Measurements from ENCODE around the gene ZNF292. TPM values are rescaled to one million over a fixed set of nuclear protein-coding genes. Genes with fewer than 3 reads are reported as not detected.

ZNF292 gene
- total RNA-seq, 1 donor from 2014 or later: 34.6 TPM

DNA sequence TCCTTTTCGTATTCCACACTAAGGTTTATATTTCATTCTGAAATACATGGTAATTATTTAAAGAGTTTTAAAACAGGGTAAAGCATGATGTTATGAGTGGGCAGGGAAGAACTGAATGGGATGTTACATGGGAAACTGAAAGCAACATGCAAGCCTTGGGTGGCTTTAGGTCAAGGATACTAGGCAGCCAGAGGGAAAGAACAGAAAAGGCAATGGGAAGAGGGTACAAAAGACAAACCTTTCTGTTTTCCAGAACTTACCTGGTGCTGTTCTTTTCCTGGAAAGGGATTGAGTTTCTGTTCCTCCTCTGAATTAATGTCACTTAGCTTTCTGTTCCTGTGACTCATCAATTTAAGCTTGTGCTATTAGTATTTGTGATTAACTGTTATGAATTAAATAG, 95.9 kb downstream of the ZNF292 start:
- H3K9me3 Mint-ChIP-seq (ENCODE audit: low read depth): no peaks in the 10 kb centered on the region

DNA sequence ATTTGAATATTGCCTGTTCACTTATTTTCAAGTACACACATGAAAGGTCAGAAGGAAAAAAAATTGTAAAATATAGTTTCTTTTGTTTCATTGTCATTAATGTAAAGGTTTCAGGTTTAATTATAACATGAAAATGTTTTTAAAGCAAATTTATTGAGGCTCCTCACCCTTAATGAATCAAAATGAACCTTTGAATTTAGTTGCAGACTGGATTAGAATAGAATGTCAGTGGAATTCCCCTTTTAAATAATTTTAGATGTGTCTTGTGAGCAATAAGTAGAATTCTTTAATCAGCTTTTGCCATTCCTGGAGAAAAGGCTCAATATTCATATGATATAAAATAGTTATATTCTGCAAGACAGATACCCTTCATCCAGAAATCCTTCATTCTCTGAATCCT, 96.4 kb downstream of the ZNF292 start:
- DNase-seq (ENCODE audit: low spot score): no peak
- Mint-ChIP-seq H3K36me3 (ENCODE audit: low read depth) (peaks cover 35% of the 10 kb centered on the region), H3K27me3 (ENCODE audit: low read depth) (no peaks in the 10 kb centered on the region), H3K27ac (ENCODE audit: unreplicated experiment) (no peak overlapping the region), H3K9me3 (ENCODE audit: low read depth) (no peaks in the 10 kb centered on the region), H3K4me3 (ENCODE audit: unreplicated experiment) (no peak overlapping the region), H3K4me1 (ENCODE audit: low read depth) (no peaks in the 10 kb centered on the region)
- TF ChIP-seq, protein P1, sequence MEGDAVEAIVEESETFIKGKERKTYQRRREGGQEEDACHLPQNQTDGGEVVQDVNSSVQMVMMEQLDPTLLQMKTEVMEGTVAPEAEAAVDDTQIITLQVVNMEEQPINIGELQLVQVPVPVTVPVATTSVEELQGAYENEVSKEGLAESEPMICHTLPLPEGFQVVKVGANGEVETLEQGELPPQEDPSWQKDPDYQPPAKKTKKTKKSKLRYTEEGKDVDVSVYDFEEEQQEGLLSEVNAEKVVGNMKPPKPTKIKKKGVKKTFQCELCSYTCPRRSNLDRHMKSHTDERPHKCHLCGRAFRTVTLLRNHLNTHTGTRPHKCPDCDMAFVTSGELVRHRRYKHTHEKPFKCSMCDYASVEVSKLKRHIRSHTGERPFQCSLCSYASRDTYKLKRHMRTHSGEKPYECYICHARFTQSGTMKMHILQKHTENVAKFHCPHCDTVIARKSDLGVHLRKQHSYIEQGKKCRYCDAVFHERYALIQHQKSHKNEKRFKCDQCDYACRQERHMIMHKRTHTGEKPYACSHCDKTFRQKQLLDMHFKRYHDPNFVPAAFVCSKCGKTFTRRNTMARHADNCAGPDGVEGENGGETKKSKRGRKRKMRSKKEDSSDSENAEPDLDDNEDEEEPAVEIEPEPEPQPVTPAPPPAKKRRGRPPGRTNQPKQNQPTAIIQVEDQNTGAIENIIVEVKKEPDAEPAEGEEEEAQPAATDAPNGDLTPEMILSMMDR (IDR thresholded peaks at IDR 0.05): no peak

More for the DNA sequence above, 95.9 kb downstream of the ZNF292 start:
- Mint-ChIP-seq H3K4me1 (ENCODE audit: low read depth) (no peaks in the 10 kb centered on the region), H3K27ac (ENCODE audit: unreplicated experiment) (no peak overlapping the region), H3K27me3 (ENCODE audit: low read depth) (no peaks in the 10 kb centered on the region), H3K4me3 (ENCODE audit: unreplicated experiment) (no peak overlapping the region), H3K36me3 (ENCODE audit: low read depth) (peaks cover 30% of the 10 kb centered on the region)
- DNase-seq (ENCODE audit: low spot score): no peak
- TF ChIP-seq, protein P1 (IDR thresholded peaks at IDR 0.05): no peak

DNA sequence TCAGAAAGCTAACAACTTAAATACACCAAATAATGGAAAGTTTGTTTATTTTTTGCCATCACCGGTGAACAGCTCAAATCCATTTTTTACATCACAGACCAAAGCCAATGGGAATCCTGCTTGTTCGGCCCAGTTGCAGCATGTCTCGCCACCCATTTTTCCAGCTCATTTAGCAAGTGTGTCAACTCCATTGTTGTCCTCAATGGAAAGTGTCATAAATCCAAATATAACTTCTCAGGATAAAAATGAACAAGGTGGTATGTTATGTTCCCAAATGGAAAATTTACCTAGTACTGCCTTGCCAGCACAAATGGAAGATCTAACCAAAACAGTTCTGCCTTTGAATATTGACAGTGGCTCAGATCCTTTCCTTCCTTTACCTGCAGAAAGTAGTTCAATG, 101.7 kb downstream of the ZNF292 start:
- no peak overlapping the region for H3K27ac Mint-ChIP-seq (ENCODE audit: unreplicated experiment)
- no peaks in the 10 kb centered on the region for H3K4me1 Mint-ChIP-seq (ENCODE audit: low read depth)
- no peak for DNase-seq (ENCODE audit: low spot score)
- TF ChIP-seq, protein P1 (IDR thresholded peaks at IDR 0.05): no peak
- H3K36me3 Mint-ChIP-seq (ENCODE audit: low read depth): peaks cover 52% of the 10 kb centered on the region
- no peak overlapping the region for H3K4me3 Mint-ChIP-seq (ENCODE audit: unreplicated experiment)
- peaks cover 2% of the 10 kb centered on the region for H3K9me3 Mint-ChIP-seq (ENCODE audit: low read depth)
- H3K27me3 Mint-ChIP-seq (ENCODE audit: low read depth): no peaks in the 10 kb centered on the region

DNA sequence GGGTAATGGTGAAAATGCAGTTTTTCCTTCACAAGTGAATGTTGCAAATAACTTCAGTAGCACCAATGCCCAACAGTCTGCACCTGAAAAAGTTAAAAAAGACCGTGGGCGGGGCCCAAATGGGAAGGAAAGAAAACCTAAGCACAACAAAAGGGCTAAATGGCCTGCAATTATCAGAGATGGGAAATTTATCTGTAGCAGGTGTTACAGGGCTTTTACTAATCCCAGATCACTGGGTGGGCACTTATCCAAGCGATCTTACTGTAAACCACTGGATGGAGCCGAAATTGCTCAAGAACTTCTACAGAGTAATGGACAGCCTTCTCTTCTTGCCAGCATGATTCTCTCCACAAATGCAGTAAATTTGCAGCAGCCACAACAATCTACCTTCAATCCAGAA, 102.2 kb downstream of the ZNF292 start:
- no peaks in the 10 kb centered on the region for H3K4me1 Mint-ChIP-seq (ENCODE audit: low read depth)
- H3K27ac Mint-ChIP-seq (ENCODE audit: unreplicated experiment): no peak overlapping the region
- H3K27me3 Mint-ChIP-seq (ENCODE audit: low read depth): no peaks in the 10 kb centered on the region
- no peak overlapping the region for H3K4me3 Mint-ChIP-seq (ENCODE audit: unreplicated experiment)
- TF ChIP-seq, protein P1 (IDR thresholded peaks at IDR 0.05): no peak
- no peak for DNase-seq (ENCODE audit: low spot score)
- H3K36me3 Mint-ChIP-seq (ENCODE audit: low read depth): peaks cover 50% of the 10 kb centered on the region
- peaks cover 2% of the 10 kb centered on the region for H3K9me3 Mint-ChIP-seq (ENCODE audit: low read depth)

DNA sequence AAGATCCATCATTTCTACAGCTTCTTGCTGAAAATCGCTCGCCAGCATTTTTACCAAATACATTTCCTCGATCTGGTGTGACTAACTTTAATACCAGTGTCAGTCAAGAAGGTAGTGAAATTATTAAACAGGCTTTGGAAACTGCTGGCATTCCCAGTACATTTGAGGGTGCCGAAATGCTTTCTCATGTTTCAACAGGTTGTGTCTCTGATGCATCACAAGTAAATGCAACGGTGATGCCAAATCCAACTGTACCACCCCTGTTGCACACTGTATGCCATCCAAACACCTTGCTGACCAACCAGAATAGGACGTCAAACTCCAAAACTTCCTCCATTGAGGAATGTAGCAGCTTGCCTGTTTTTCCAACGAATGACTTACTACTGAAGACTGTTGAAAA, 102.6 kb downstream of the ZNF292 start:
- H3K36me3 Mint-ChIP-seq (ENCODE audit: low read depth): peaks cover 50% of the 10 kb centered on the region
- H3K9me3 Mint-ChIP-seq (ENCODE audit: low read depth): peaks cover 2% of the 10 kb centered on the region
- no peak for DNase-seq (ENCODE audit: low spot score)
- no peaks in the 10 kb centered on the region for H3K4me1 Mint-ChIP-seq (ENCODE audit: low read depth)
- H3K27ac Mint-ChIP-seq (ENCODE audit: unreplicated experiment): no peak overlapping the region
- no peaks in the 10 kb centered on the region for H3K27me3 Mint-ChIP-seq (ENCODE audit: low read depth)
- no peak overlapping the region for H3K4me3 Mint-ChIP-seq (ENCODE audit: unreplicated experiment)
- TF ChIP-seq, protein P1 (IDR thresholded peaks at IDR 0.05): no peak

All from chondrocyte (in vitro differentiated cells).